HEK293 (cell line): ENCODE data around the gene CNTN4.

Experiments used
- CTCF ChIA-PET: fragments of 350-600 bp; formaldehyde crosslinking; extraction: SDS; loops from one replicate; lab custom pipeline; 2021; ENCODE audit warnings: antibody characterized with exemption; lab: Yijun Ruan, JAX
- POLR2A ChIA-PET: fragments of 300-600 bp; formaldehyde crosslinking; extraction: SDS; loops from one replicate; lab custom pipeline; 2020; ENCODE audit warnings: antibody characterized with exemption, inconsistent platforms; lab: Yijun Ruan, JAX
- H3K27ac ChIP-seq: fragments of 200-500 bp; sonication (Bioruptor generic); 2 replicates; pipeline ENCODE4 v1.5.1; 2014; ENCODE audit warnings: low read depth, low read length, control low read depth, inconsistent platforms; ENCODE audit errors: extremely low read depth
- H3K36me3 ChIP-seq, 2 experiments: fragments of 200-500 bp in 1 of 2; sonication (Bioruptor generic) in 1 of 2; 1 replicate in 1 of 2; 2 replicates in 1 of 2; pipeline ENCODE4 v1.5.1; 2014 to 2017; ENCODE audit warnings: inconsistent platforms in 2 of 2, low read length in 2 of 2; ENCODE audit not compliant: control insufficient read depth in 2 of 2, insufficient read depth in 1 of 2
- H3K4me1 ChIP-seq: fragments of 200-500 bp; sonication (Bioruptor generic); 2 replicates; pipeline ENCODE4 v1.5.1; 2014; ENCODE audit warnings: mild to moderate bottlenecking, low read length, inconsistent platforms; ENCODE audit not compliant: control insufficient read depth, insufficient read depth
- H3K4me3 ChIP-seq: 2 replicates; pipeline ENCODE4 v1.5.1; 2011; ENCODE audit warnings: low read depth, mild to moderate bottlenecking, control low read depth, low read length, moderate library complexity
- H3K9me3 ChIP-seq: fragments of 200-500 bp; sonication (Bioruptor generic); 2 replicates; pipeline ENCODE4 v1.5.1; 2014; ENCODE audit warnings: low read depth, low read length, inconsistent platforms; ENCODE audit not compliant: control insufficient read depth, insufficient read depth
- GFI1B ChIP-seq: fragments of 450-650 bp; formaldehyde crosslinking; IDR thresholded peaks from 2 replicates; pipeline ENCODE4 v1.5.1; 2016; ENCODE audit warnings: missing biosample characterization, missing genetic modification characterization
- HOXA7 ChIP-seq: sonication (generic); formaldehyde crosslinking; IDR thresholded peaks from 2 replicates; pipeline ENCODE4 v1.8.1; 2022; ENCODE audit warnings: missing genetic modification reagents, borderline replicate concordance
- KLF17 ChIP-seq: fragments of 450-650 bp; formaldehyde crosslinking; IDR thresholded peaks from 2 replicates; pipeline ENCODE4 v1.5.1; 2016; ENCODE audit warnings: missing biosample characterization, missing genetic modification characterization
- MEIS1 ChIP-seq: sonication (generic); formaldehyde crosslinking; IDR thresholded peaks from 2 replicates; pipeline ENCODE4 v1.8.1; 2022; ENCODE audit warnings: missing genetic modification reagents, mild to moderate bottlenecking, borderline replicate concordance
- PRDM4 ChIP-seq: fragments of 450-650 bp; formaldehyde crosslinking; IDR thresholded peaks from 2 replicates; pipeline ENCODE4 v1.5.1; 2017; ENCODE audit warnings: missing biosample characterization, missing genetic modification characterization
- REST ChIP-seq: fragments of 450-650 bp; formaldehyde crosslinking; IDR thresholded peaks from 2 replicates; pipeline ENCODE4 v1.5.1; 2016; ENCODE audit warnings: missing biosample characterization, missing genetic modification characterization
- SALL2 ChIP-seq: fragments of 450-650 bp; formaldehyde crosslinking; IDR thresholded peaks from 2 replicates; pipeline ENCODE4 v1.5.0; 2017; ENCODE audit warnings: missing biosample characterization, mild to moderate bottlenecking, missing genetic modification characterization, borderline replicate concordance
- SCRT2 ChIP-seq: fragments of 450-650 bp; formaldehyde crosslinking; IDR thresholded peaks from 2 replicates; pipeline ENCODE4 v1.5.1; 2016; ENCODE audit warnings: missing biosample characterization, missing genetic modification characterization
- SP3 ChIP-seq: fragments of 450-650 bp; formaldehyde crosslinking; IDR thresholded peaks from 2 replicates; pipeline ENCODE4 v1.5.1; 2016; ENCODE audit warnings: missing biosample characterization, missing genetic modification characterization
- WT1 ChIP-seq: fragments of 450-650 bp; formaldehyde crosslinking; IDR thresholded peaks from 2 replicates; pipeline ENCODE4 v1.5.1; 2016; ENCODE audit warnings: missing biosample characterization, missing genetic modification characterization
- ZBTB44 ChIP-seq: fragments of 450-650 bp; IDR thresholded peaks from 2 replicates; pipeline ENCODE4 v1.5.1; 2018; ENCODE audit warnings: missing biosample characterization, mild to moderate bottlenecking, missing genetic modification characterization
- ZBTB8A ChIP-seq: fragments of 450-650 bp; formaldehyde crosslinking; IDR thresholded peaks from 2 replicates; pipeline ENCODE4 v1.5.1; 2016; ENCODE audit warnings: missing biosample characterization, missing genetic modification characterization
- ZFP3 ChIP-seq: fragments of 450-650 bp; formaldehyde crosslinking; IDR thresholded peaks from 2 replicates; pipeline ENCODE4 v1.5.1; 2016; ENCODE audit warnings: low read depth, missing biosample characterization, missing genetic modification characterization
- ZFP37 ChIP-seq: fragments of 450-650 bp; formaldehyde crosslinking; IDR thresholded peaks from 2 replicates; pipeline ENCODE4 v1.5.1; 2016; ENCODE audit warnings: missing biosample characterization, missing genetic modification characterization
- ZFP41 ChIP-seq: fragments of 450-650 bp; formaldehyde crosslinking; IDR thresholded peaks from 2 replicates; pipeline ENCODE4 v1.5.1; 2016; ENCODE audit warnings: missing biosample characterization, missing genetic modification characterization, borderline replicate concordance
- ZIC2 ChIP-seq: fragments of 450-650 bp; formaldehyde crosslinking; IDR thresholded peaks from 2 replicates; pipeline ENCODE4 v1.5.1; 2016; ENCODE audit warnings: missing biosample characterization, missing genetic modification characterization
- ZNF112 ChIP-seq: fragments of 450-650 bp; formaldehyde crosslinking; IDR thresholded peaks from 2 replicates; pipeline ENCODE4 v1.5.0; 2017; ENCODE audit warnings: missing biosample characterization, missing genetic modification characterization
- ZNF138 ChIP-seq: fragments of 450-650 bp; formaldehyde crosslinking; IDR thresholded peaks from 2 replicates; pipeline ENCODE4 v1.5.1; 2016; ENCODE audit warnings: missing biosample characterization, missing genetic modification characterization, borderline replicate concordance
- ZNF2 ChIP-seq: fragments of 450-650 bp; formaldehyde crosslinking; IDR thresholded peaks from 2 replicates; pipeline ENCODE4 v1.5.1; 2016; ENCODE audit warnings: missing biosample characterization, missing genetic modification characterization
- ZNF202 ChIP-seq: fragments of 450-650 bp; formaldehyde crosslinking; IDR thresholded peaks from 2 replicates; pipeline ENCODE4 v1.5.1; 2016; ENCODE audit warnings: missing biosample characterization, missing genetic modification characterization, borderline replicate concordance
- ZNF514 ChIP-seq: fragments of 450-650 bp; formaldehyde crosslinking; IDR thresholded peaks from 2 replicates; pipeline ENCODE4 v1.5.1; 2016; ENCODE audit warnings: missing biosample characterization, missing genetic modification characterization
- ZNF548 ChIP-seq: fragments of 450-650 bp; formaldehyde crosslinking; IDR thresholded peaks from 2 replicates; pipeline ENCODE4 v1.5.1; 2016; ENCODE audit warnings: missing biosample characterization, missing genetic modification characterization
- ZNF670 ChIP-seq: fragments of 450-650 bp; formaldehyde crosslinking; IDR thresholded peaks from 2 replicates; pipeline ENCODE4 v1.5.1; 2016; ENCODE audit warnings: missing biosample characterization, missing genetic modification characterization, low read depth
- ZNF768 ChIP-seq: fragments of 450-650 bp; formaldehyde crosslinking; IDR thresholded peaks from 2 replicates; pipeline ENCODE4 v1.5.1; 2018; ENCODE audit warnings: missing biosample characterization, mild to moderate bottlenecking, missing genetic modification characterization
- ZNF777 ChIP-seq: fragments of 450-650 bp; formaldehyde crosslinking; IDR thresholded peaks from 2 replicates; pipeline ENCODE4 v1.5.1; 2017; ENCODE audit warnings: missing biosample characterization, missing genetic modification characterization, borderline replicate concordance

The CNTN4 gene

GRCh38 chr3:2875699-2876098 is 777.0 kb downstream of the CNTN4 start:
- Histone ChIP-seq H3K27ac (no peak overlapping the region), H3K36me3 (no peaks in the 10 kb centered on the region), H3K9me3 (no peaks in the 10 kb centered on the region), H3K4me3 (no peak overlapping the region), H3K4me1 (no peaks in the 10 kb centered on the region)
- TF ChIP-seq ZNF138 (tag by site-specific recombination) (no peak), SALL2 (tag by site-specific recombination) (no peak), ZIC2 (no peak), ZNF514 (tag by site-specific recombination) (no peak)
- CTCF ChIA-PET, result interaction anchor here (1.5 kb wide), 1 partner anchor 111 kb away, joined by 3 read pairs; no protein-coding TSS in a partner anchor
- POLR2A ChIA-PET, result no interaction called here

- H3K4me3 ChIP-seq, result no peak overlapping the region
- no peak overlapping the region for H3K27ac ChIP-seq
- H3K9me3 ChIP-seq, result no peaks in the 10 kb centered on the region
- POLR2A ChIA-PET, result no interaction called here
- no peaks in the 10 kb centered on the region for H3K4me1 ChIP-seq
- H3K36me3 ChIP-seq, result no peaks in the 10 kb centered on the region
- CTCF ChIA-PET, result interaction anchor here (1.5 kb wide), 1 partner anchor 111 kb away, joined by 3 read pairs; no protein-coding TSS in a partner anchor
- TF ChIP-seq ZNF777 (tag by site-specific recombination), result no peak
- TF ChIP-seq MEIS1 (CRISPR knock-in tag), result no peak
- no peak for TF ChIP-seq ZNF548
- no peak for TF ChIP-seq ZNF202 (tag by site-specific recombination)
- no peak for TF ChIP-seq HOXA7 (CRISPR knock-in tag)
- no peak for TF ChIP-seq SP3 (tag by site-specific recombination)
- no peak for TF ChIP-seq ZNF2 (tag by site-specific recombination)
- TF ChIP-seq ZFP3 (tag by site-specific recombination), result no peak
- TF ChIP-seq GFI1B (tag by site-specific recombination), result no peak
- TF ChIP-seq ZBTB8A (tag by site-specific recombination), result no peak
- TF ChIP-seq SCRT2 (tag by site-specific recombination), result no peak
- no peak for TF ChIP-seq KLF17 (tag by site-specific recombination)
- no peak for TF ChIP-seq ZNF112 (tag by site-specific recombination)
- TF ChIP-seq ZNF670 (tag by site-specific recombination), result no peak
These were observed 777.7 kb downstream of the CNTN4 start for GRCh38 chr3:2876362-2876761.

- H3K4me1 ChIP-seq, result no peaks in the 10 kb centered on the region
- no peaks in the 10 kb centered on the region for H3K36me3 ChIP-seq
- H3K27ac ChIP-seq, result no peak overlapping the region
- POLR2A ChIA-PET, result interaction anchor here (0.6 kb wide), 1 partner anchor 27 kb away, joined by 5 read pairs; no protein-coding TSS in a partner anchor
- CTCF ChIA-PET, result no interaction called here
- no peaks in the 10 kb centered on the region for H3K9me3 ChIP-seq
- H3K4me3 ChIP-seq, result no peak overlapping the region
- TF ChIP-seq ZBTB44 (tag by site-specific recombination), result no peak
- TF ChIP-seq SP3 (tag by site-specific recombination), result no peak
- TF ChIP-seq REST (tag by site-specific recombination), result no peak
- no peak for TF ChIP-seq ZFP41 (tag by site-specific recombination)
- no peak for TF ChIP-seq WT1 (tag by site-specific recombination)
- no peak for TF ChIP-seq ZFP37 (tag by site-specific recombination)
- no peak for TF ChIP-seq ZNF514 (tag by site-specific recombination)
- TF ChIP-seq ZNF768, result no peak
- no peak for TF ChIP-seq PRDM4 (tag by site-specific recombination)
- TF ChIP-seq ZBTB8A (tag by site-specific recombination), result no peak
These were observed 780.4 kb downstream of the CNTN4 start for GRCh38 chr3:2879023-2879422.
